GM21723 (cell line): ENCODE measurements around the gene NHERF2.

Experiments
- ATAC-seq: cut with Tn5 transposase; IDR thresholded peaks from one replicate; pipeline ENCODE4 v1.9.1; 2021; ENCODE audit warnings: mild to moderate bottlenecking, moderate library complexity; ENCODE audit not compliant: unreplicated experiment

The NHERF2 gene

GRCh38 chr16:2078691-2079090 is 52.0 kb downstream of the NHERF2 start:
- no peak for ATAC-seq

DNA sequence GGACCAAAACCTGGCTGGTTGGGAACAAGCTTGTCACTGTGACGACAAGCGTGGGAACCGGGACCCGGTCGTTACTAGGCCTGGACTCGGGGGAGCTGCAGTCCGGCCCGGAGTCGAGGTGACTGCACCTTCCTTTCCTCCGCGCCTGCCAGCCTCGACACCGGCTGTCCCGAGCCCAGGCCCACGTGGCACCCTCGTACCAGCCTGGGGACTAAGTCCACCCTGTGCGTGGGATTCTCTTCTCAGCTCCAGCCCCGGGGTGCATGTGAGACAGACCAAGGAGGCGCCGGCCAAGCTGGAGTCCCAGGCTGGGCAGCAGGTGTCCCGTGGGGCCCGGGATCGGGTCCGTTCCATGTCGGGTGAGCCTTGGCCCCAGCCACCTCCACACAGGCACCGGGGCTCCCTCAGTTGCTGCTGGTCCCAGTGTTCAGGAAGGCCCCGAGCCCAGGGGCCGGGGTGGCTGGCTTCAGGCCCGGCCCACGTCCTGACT is 52.7 kb downstream of the NHERF2 start:
- no peak for ATAC-seq

- no peak for ATAC-seq
These were observed 53.3 kb downstream of the NHERF2 start for GRCh38 chr16:2079991-2080390.

DNA sequence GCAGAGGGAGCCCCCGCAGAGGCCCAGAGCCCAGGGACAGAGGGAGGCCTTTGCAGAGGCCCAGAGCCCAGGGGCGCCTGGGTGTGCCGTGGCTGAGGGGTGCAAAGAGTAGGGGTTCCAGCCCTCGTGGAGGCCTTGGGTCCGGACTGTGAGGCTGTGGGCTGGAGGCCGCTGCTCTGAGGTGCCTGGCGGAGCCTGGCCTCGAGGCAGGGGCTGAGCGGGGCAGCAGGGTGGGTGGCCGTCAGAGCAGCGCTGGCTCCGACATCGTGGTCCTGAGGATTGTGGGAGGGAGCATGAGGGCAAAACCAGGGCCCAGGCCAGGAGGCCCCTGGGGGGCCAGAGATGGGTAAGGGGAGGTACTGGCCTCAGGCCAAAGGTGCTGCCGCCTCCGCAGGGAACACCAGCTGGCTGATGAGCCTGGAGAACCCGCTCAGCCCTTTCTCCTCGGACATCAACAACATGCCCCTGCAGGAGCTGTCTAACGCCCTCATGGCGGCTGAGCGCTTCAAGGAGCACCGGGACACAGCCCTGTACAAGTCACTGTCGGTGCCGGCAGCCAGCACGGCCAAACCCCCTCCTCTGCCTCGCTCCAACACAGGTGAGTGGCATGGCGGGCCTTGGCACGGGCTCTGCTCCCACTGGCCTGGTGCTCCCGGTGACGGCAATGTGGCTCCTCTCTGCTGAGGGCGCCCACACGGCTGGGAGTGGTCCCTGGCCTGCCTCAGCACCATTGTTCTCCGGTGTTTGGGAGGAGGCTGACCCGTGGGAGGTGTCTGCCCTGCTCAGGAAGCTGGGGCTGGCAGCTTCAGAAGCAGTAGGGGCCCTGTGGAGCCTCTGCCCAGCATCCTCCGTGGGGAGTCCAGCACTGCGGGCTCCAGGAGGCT is 54.7 kb downstream of the NHERF2 start:
- ATAC-seq, result no peak

GRCh38 chr16:2082171-2082982 is 55.7 kb downstream of the NHERF2 start:
- ATAC-seq, result no peak

DNA sequence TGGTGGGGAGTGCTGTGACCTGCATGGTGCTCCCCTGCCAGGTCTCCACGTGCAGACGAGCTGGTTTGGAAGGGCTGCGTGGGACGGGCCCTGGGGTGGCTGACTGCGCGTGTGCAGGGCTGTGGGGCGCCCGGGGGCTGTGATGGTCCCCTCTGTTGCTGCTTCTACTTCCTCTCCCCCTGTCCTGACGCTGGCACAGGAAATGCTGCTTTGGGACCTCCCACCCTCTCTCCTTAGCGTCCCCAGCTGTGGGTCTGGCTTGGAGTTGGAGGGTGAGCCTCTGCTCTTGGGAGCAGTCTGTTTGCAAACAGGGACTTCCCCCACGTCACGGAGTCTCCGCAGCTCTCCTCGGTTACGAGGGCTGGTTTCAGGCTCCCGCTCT is 56.3 kb downstream of the NHERF2 start:
- ATAC-seq, result no peak

DNA sequence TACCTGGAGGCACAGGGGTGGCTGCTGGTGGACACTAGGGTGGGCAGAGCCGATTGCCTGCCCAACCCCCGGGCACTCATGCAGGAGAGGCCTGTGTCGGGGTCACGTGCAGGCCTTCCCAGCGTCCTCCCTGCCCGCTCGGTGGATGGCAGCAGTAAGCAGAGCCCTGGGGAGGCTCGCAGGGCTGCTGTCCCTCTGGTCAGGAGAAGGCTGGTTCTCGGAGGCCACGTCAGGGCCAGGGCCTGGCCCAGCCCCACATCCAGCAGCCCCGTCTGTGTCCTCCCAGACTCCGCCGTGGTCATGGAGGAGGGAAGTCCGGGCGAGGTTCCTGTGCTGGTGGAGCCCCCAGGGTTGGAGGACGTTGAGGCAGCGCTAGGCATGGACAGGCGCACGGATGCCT is 56.7 kb downstream of the NHERF2 start:
- ATAC-seq, result no peak

DNA sequence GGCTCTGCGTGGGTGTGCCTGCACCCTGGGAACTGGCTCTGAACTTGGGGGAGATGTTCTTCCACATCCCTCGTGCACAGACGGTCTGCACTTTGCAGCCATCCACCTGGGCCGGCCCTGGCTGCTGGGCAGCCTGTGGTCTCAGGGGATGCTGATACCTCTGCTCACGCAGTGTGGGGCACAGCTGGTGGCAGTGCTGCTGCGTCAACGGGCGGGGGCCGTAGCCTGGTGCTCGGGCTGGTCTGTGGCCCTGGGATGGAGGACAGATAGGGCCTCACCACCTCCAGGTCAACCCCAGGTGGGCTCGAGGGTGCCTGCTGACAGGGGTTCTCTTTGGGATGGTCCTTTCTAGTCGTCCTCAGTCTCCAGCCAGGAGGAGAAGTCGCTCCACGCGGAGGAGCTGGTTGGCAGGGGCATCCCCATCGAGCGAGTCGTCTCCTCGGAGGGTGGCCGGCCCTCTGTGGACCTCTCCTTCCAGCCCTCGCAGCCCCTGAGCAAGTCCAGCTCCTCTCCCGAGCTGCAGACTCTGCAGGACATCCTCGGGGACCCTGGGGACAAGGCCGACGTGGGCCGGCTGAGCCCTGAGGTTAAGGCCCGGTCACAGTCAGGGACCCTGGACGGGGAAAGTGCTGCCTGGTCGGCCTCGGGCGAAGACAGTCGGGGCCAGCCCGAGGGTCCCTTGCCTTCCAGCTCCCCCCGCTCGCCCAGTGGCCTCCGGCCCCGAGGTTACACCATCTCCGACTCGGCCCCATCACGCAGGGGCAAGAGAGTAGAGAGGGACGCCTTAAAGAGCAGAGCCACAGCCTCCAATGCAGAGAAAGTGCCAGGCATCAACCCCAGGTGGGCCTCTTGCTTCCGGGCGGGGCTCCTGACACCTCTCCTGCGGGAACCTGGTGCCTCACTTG is 57.4 kb downstream of the NHERF2 start:
- no peak for ATAC-seq

GRCh38 chr16:2084895-2085625 is 58.4 kb downstream of the NHERF2 start:
- no peak for ATAC-seq

DNA sequence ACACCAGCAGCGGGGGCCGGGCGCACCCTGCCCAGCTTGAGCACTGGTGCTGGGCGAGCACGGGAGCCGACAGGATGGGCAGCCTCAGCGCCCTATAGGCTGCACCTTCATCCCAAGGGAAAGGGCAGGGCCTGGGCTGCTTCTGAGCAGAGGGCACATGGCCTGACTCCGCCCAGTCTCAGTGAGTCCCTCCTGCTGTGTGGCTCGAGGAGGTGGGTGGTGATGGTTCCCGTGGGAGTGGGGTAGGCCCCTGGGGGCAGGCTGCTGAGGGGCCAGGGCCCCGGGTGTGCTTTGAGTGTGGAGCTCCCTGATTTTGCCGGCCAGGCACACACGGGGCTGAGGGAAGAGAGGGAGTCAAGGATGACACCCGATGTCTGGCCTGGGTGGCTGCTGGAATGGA is 59.0 kb downstream of the NHERF2 start:
- no peak for ATAC-seq

DNA sequence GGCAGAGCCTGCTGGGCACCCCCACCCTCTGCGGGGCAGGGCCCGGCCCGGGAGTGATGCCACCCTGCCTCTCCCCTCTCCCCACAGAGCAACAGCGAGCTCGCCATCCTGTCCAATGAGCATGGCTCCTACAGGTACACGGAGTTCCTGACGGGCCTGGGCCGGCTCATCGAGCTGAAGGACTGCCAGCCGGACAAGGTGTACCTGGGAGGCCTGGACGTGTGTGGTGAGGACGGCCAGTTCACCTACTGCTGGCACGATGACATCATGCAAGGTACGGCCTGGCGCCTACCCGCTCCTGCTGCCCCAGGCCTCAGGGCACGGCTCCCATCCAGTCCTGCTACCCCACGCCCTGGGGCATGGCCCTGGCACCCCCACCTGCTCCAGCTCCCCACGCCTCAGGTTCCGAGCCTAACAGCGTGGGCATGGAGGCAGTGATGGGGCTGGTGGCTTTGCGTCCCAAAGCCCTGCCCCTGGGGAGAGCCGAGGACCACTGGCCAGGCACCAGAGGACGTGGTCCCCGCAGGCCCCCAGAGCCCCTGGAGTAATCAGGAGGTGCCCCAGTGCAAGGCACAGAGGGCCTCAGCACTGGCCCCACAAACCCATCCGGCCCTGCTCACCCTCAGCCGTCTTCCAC is 59.5 kb downstream of the NHERF2 start:
- ATAC-seq, result no peak

- no peak for ATAC-seq
These were observed 60.4 kb downstream of the NHERF2 start for GRCh38 chr16:2086812-2087747.

DNA sequence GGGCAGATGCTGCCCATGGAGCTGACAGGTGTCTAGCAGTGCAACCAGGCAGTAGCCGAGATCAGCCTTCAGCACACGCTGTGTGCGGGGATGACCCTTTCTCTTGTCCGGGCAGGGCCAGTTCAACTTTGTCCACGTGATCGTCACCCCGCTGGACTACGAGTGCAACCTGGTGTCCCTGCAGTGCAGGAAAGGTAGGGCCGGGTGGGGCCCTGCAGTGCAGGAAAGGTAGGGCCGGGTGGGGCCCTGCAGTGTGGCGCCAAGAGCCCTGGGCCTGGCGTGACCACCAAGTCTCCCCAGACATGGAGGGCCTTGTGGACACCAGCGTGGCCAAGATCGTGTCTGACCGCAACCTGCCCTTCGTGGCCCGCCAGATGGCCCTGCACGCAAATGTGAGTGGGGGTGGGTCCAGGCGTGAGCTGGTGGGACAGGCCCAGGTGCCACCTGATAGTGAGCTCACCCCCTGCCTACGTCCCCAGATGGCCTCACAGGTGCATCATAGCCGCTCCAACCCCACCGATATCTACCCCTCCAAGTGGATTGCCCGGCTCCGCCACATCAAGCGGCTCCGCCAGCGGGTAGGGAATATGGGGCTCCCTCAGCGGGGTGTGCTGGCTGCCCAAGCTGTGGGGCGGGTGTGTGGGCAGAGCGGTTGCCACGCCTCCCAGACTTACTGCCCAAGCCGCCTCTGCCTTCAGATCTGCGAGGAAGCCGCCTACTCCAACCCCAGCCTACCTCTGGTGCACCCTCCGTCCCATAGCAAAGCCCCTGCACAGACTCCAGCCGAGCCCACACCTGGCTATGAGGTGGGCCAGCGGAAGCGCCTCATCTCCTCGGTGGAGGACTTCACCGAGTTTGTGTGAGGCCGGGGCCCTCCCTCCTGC is 61.3 kb downstream of the NHERF2 start:
- ATAC-seq, result no peak
